Activated T-cell treated with anti-CD3 and anti-CD28 coated beads, Interleukin-2, amount 50 U/mL, for 24 hours (primary cell): ENCODE data around the gene ENPP6.

Source experiments
- DNase-seq: peaks from one replicate; pipeline ENCODE4 v3.0.0-alpha.2; 2020
- H3K27ac Mint-ChIP-seq: 2 replicates; pipeline ENCODE4 v1.8.0; 2020; ENCODE audit warnings: mild to moderate bottlenecking, mixed read lengths
- H3K27me3 Mint-ChIP-seq: 2 replicates; pipeline ENCODE4 v1.8.0; 2020; ENCODE audit warnings: mixed read lengths
- H3K36me3 Mint-ChIP-seq: 2 replicates; pipeline ENCODE4 v1.8.0; 2020; ENCODE audit warnings: low read depth, mixed read lengths
- H3K4me1 Mint-ChIP-seq: 2 replicates; pipeline ENCODE4 v1.8.0; 2020; ENCODE audit warnings: low read depth, mixed read lengths
- H3K4me3 Mint-ChIP-seq: 2 replicates; pipeline ENCODE4 v1.8.0; 2020; ENCODE audit warnings: mild to moderate bottlenecking, moderate library complexity, mixed read lengths
- H3K9me3 Mint-ChIP-seq: 2 replicates; pipeline ENCODE4 v1.8.0; 2020; ENCODE audit warnings: mixed read lengths

The ENPP6 gene

GRCh38 chr4:184136525-184136924 lies 81.1 kb downstream of the ENPP6 start:
- DNase-seq, result no peak
- Mint-ChIP-seq H3K27ac (no peak overlapping the region), H3K4me3 (no peak overlapping the region), H3K27me3 (peaks cover 22% of the 10 kb centered on the region), H3K36me3 (no peaks in the 10 kb centered on the region), H3K4me1 (no peaks in the 10 kb centered on the region), H3K9me3 (peaks cover 14% of the 10 kb centered on the region)

- no peaks in the 10 kb centered on the region for H3K4me1 Mint-ChIP-seq
- H3K27me3 Mint-ChIP-seq, result peaks cover 16% of the 10 kb centered on the region
- H3K36me3 Mint-ChIP-seq, result no peaks in the 10 kb centered on the region
- H3K27ac Mint-ChIP-seq, result no peak overlapping the region
- H3K9me3 Mint-ChIP-seq, result no peaks in the 10 kb centered on the region
- no peak overlapping the region for H3K4me3 Mint-ChIP-seq
- DNase-seq, result no peak
Observed at GRCh38 chr4:184126800-184127199, 90.9 kb downstream of the ENPP6 start.

GRCh38 chr4:184122631-184123408 lies 94.9 kb downstream of the ENPP6 start:
- Mint-ChIP-seq H3K27me3 (peaks cover 24% of the 10 kb centered on the region), H3K36me3 (no peaks in the 10 kb centered on the region), H3K27ac (no peak overlapping the region), H3K9me3 (no peaks in the 10 kb centered on the region), H3K4me1 (no peaks in the 10 kb centered on the region), H3K4me3 (no peak overlapping the region)
- DNase-seq, result no peak

- no peaks in the 10 kb centered on the region for H3K36me3 Mint-ChIP-seq
- DNase-seq, result no peak
- H3K9me3 Mint-ChIP-seq, result no peaks in the 10 kb centered on the region
- H3K4me1 Mint-ChIP-seq, result no peaks in the 10 kb centered on the region
- no peak overlapping the region for H3K4me3 Mint-ChIP-seq
- no peak overlapping the region for H3K27ac Mint-ChIP-seq
- H3K27me3 Mint-ChIP-seq, result peaks cover 18% of the 10 kb centered on the region
Observed at GRCh38 chr4:184120549-184121127, 97.0 kb downstream of the ENPP6 start.

- H3K9me3 Mint-ChIP-seq, result no peaks in the 10 kb centered on the region
- no peak for DNase-seq
- no peak overlapping the region for H3K4me3 Mint-ChIP-seq
- peaks cover 14% of the 10 kb centered on the region for H3K27me3 Mint-ChIP-seq
- H3K36me3 Mint-ChIP-seq, result no peaks in the 10 kb centered on the region
- H3K4me1 Mint-ChIP-seq, result no peaks in the 10 kb centered on the region
- H3K27ac Mint-ChIP-seq, result no peak overlapping the region
Observed at GRCh38 chr4:184117662-184118199, 99.9 kb downstream of the ENPP6 start.

- peaks cover 30% of the 10 kb centered on the region for H3K27me3 Mint-ChIP-seq
- H3K27ac Mint-ChIP-seq, result no peak overlapping the region
- H3K4me1 Mint-ChIP-seq, result no peaks in the 10 kb centered on the region
- H3K4me3 Mint-ChIP-seq, result no peak overlapping the region
- no peaks in the 10 kb centered on the region for H3K36me3 Mint-ChIP-seq
- H3K9me3 Mint-ChIP-seq, result no peaks in the 10 kb centered on the region
- no peak for DNase-seq
Observed at GRCh38 chr4:184115399-184115798, 102.3 kb downstream of the ENPP6 start.

- DNase-seq, result no peak
- Mint-ChIP-seq H3K4me3 (no peak overlapping the region), H3K4me1 (no peaks in the 10 kb centered on the region), H3K9me3 (no peaks in the 10 kb centered on the region), H3K36me3 (no peaks in the 10 kb centered on the region), H3K27ac (no peak overlapping the region), H3K27me3 (peaks cover 25% of the 10 kb centered on the region)
Observed at GRCh38 chr4:184114431-184114830, 103.2 kb downstream of the ENPP6 start.

- no peak overlapping the region for H3K4me3 Mint-ChIP-seq
- H3K27ac Mint-ChIP-seq, result no peak overlapping the region
- H3K36me3 Mint-ChIP-seq, result no peaks in the 10 kb centered on the region
- peaks cover 25% of the 10 kb centered on the region for H3K27me3 Mint-ChIP-seq
- DNase-seq, result no peak
- H3K9me3 Mint-ChIP-seq, result no peaks in the 10 kb centered on the region
- no peaks in the 10 kb centered on the region for H3K4me1 Mint-ChIP-seq
Observed at GRCh38 chr4:184112006-184112550, 105.6 kb downstream of the ENPP6 start.

- no peaks in the 10 kb centered on the region for H3K36me3 Mint-ChIP-seq
- no peak overlapping the region for H3K27ac Mint-ChIP-seq
- H3K9me3 Mint-ChIP-seq, result no peaks in the 10 kb centered on the region
- no peak for DNase-seq
- H3K4me3 Mint-ChIP-seq, result no peak overlapping the region
- H3K4me1 Mint-ChIP-seq, result no peaks in the 10 kb centered on the region
- H3K27me3 Mint-ChIP-seq, result peaks cover 26% of the 10 kb centered on the region
Observed at GRCh38 chr4:184111233-184111832, 106.3 kb downstream of the ENPP6 start.

- no peak overlapping the region for H3K27ac Mint-ChIP-seq
- H3K9me3 Mint-ChIP-seq, result no peaks in the 10 kb centered on the region
- peaks cover 27% of the 10 kb centered on the region for H3K27me3 Mint-ChIP-seq
- no peaks in the 10 kb centered on the region for H3K4me1 Mint-ChIP-seq
- H3K36me3 Mint-ChIP-seq, result no peaks in the 10 kb centered on the region
- DNase-seq, result no peak
- no peak overlapping the region for H3K4me3 Mint-ChIP-seq
Observed at GRCh38 chr4:184110452-184111224, 107.0 kb downstream of the ENPP6 start.

- Mint-ChIP-seq H3K4me1 (no peaks in the 10 kb centered on the region), H3K27me3 (peaks cover 23% of the 10 kb centered on the region), H3K4me3 (no peak overlapping the region), H3K36me3 (no peaks in the 10 kb centered on the region), H3K27ac (no peak overlapping the region), H3K9me3 (no peaks in the 10 kb centered on the region)
- DNase-seq, result no peak
Observed at GRCh38 chr4:184108006-184108501, 109.6 kb downstream of the ENPP6 start.

GRCh38 chr4:184104419-184105101 lies 113.1 kb downstream of the ENPP6 start:
- Mint-ChIP-seq H3K36me3 (no peaks in the 10 kb centered on the region), H3K27ac (no peak overlapping the region), H3K9me3 (no peaks in the 10 kb centered on the region), H3K27me3 (peaks cover 12% of the 10 kb centered on the region), H3K4me1 (peaks cover 2% of the 10 kb centered on the region), H3K4me3 (no peak overlapping the region)
- DNase-seq, result no peak

- H3K27ac Mint-ChIP-seq, result no peak overlapping the region
- H3K4me1 Mint-ChIP-seq, result peaks cover 2% of the 10 kb centered on the region
- no peak overlapping the region for H3K4me3 Mint-ChIP-seq
- peaks cover 12% of the 10 kb centered on the region for H3K27me3 Mint-ChIP-seq
- no peaks in the 10 kb centered on the region for H3K9me3 Mint-ChIP-seq
- no peaks in the 10 kb centered on the region for H3K36me3 Mint-ChIP-seq
- no peak for DNase-seq
Observed at GRCh38 chr4:184103527-184104264, 114.0 kb downstream of the ENPP6 start.
